CD4-positive, alpha-beta T cell (primary cell): ENCODE measurements around the gene GALNT10. TPM values are rescaled to one million over a fixed set of nuclear protein-coding genes. Genes with fewer than 3 reads are reported as not detected.

ENCODE experiments used
- ATAC-seq: fragments of 200-7000 bp; cut with Tn5 transposase; one replicate; pipeline ENCODE4 v1.10.0; 2022; ENCODE audit warnings: mild to moderate bottlenecking; ENCODE audit not compliant: poor library complexity
- CTCF ChIA-PET: fragments of 350-600 bp; sonication (Branson Sonifier 250); formaldehyde crosslinking; loops from one replicate; lab custom pipeline; 2021; ENCODE audit warnings: antibody characterized with exemption, inconsistent platforms; lab: Charles Lee
- POLR2A ChIA-PET: fragments of 350-600 bp; sonication (Branson Sonifier 250); formaldehyde crosslinking; loops from one replicate; lab custom pipeline; 2021; ENCODE audit warnings: antibody characterized with exemption, inconsistent platforms; lab: Charles Lee
- DNase-seq, 14 experiments: peaks; one replicate each; pipeline ENCODE4 v3.0.0-alpha.2; 2013 to 2020; ENCODE audit warnings: mixed read lengths in 2 of 14
- H3K27ac ChIP-seq, 2 donors: one replicate each; pipeline versions ENCODE4 v1.5.1 to v1.7.0; 2013; ENCODE audit warnings: low read length in 2 of 2, low read depth in 1 of 2, mild to moderate bottlenecking in 1 of 2
- H3K27me3 ChIP-seq, 2 experiments: 1 replicate in 1 of 2; 2 replicates in 1 of 2; pipeline versions ENCODE4 v1.6.1 to v1.7.0; 2013; ENCODE audit warnings: low read length in 2 of 2, control low read depth in 1 of 2, mild to moderate bottlenecking in 1 of 2, moderate library complexity in 1 of 2; ENCODE audit not compliant: insufficient read depth in 2 of 2, control insufficient read depth in 1 of 2
- H3K36me3 ChIP-seq: one replicate; pipeline ENCODE4 v1.6.1; 2013; ENCODE audit warnings: low read length, control low read depth; ENCODE audit not compliant: insufficient read depth
- H3K4me1 ChIP-seq: one replicate; pipeline ENCODE4 v1.6.1; 2013; ENCODE audit warnings: low read length, control low read depth; ENCODE audit not compliant: insufficient read depth
- H3K4me3 ChIP-seq: one replicate; pipeline ENCODE4 v1.5.1; 2013; ENCODE audit warnings: mild to moderate bottlenecking, low read length, moderate library complexity
- H3K9me3 ChIP-seq, 2 experiments: 1 replicate in 1 of 2; 2 replicates in 1 of 2; pipeline versions ENCODE4 v1.6.1 to v1.7.0; 2013; ENCODE audit warnings: low read length in 2 of 2, mild to moderate bottlenecking in 2 of 2, control low read depth in 1 of 2, moderate library complexity in 1 of 2; ENCODE audit not compliant: control insufficient read depth in 1 of 2, insufficient read depth in 1 of 2
- H3K27ac Mint-ChIP-seq: one replicate; pipeline ENCODE4 v1.8.0; 2020; ENCODE audit warnings: mixed read lengths
- H3K27me3 Mint-ChIP-seq: one replicate; pipeline ENCODE4 v1.8.0; 2021; ENCODE audit warnings: mixed read lengths
- H3K36me3 Mint-ChIP-seq: one replicate; pipeline ENCODE4 v1.8.0; 2021; ENCODE audit warnings: low read depth, mixed read lengths
- H3K4me1 Mint-ChIP-seq: one replicate; pipeline ENCODE4 v1.8.0; 2021; ENCODE audit warnings: low read depth, mixed read lengths
- H3K4me3 Mint-ChIP-seq: one replicate; pipeline ENCODE4 v1.8.0; 2020; ENCODE audit warnings: mild to moderate bottlenecking, mixed read lengths
- H3K9me3 Mint-ChIP-seq: one replicate; pipeline ENCODE4 v1.8.0; 2020; ENCODE audit warnings: mixed read lengths
- intact Hi-C, 2 experiments: fragments of 100-400 bp; cut with DNase I in 1 of 2; cut with micrococcal nuclease in 1 of 2; formaldehyde crosslinking; loops; one replicate each; pipeline versions ENCODE4 v1.15.1 to v1.9.0; 2023 to 2025; cut with DNase I, micrococcal nuclease
- total RNA-seq, 174 experiments: library from RNA in 2 of 174; stranded (reverse) in 2 of 174; gene quantifications; one replicate each; pipeline ENCODE4 v1.2.3 and lab custom pipeline; 2021 to 2026
- TF ChIP-seq, protein P1 (sequence below): fragments of 200-600 bp; IDR thresholded peaks from one replicate; pipeline ENCODE4 v1.8.0; 2022; ENCODE audit warnings: antibody characterized with exemption, mild to moderate bottlenecking

GALNT10 gene
- total RNA-seq, 2 experiments from 2014 or later, result 21.7 to 23.0 TPM

DNA sequence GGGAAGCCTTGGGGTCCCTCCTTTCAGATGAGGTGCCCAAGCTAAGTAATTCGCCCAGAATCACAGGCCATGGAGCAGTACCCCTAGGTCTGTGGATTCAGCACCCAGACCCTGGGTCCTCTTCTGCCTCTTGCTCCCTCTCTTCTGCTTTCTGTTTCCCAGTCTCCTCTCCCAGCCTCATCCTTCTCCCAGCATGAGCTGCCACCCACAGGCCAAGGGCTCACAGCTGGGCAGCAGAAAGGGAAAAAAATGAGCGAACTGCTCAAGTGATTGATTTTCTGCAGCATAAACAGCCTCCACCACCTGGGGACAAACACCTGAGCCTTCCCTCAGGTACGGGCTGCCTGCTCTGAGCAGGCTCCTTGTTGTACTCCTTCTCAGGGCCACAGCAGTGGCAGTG, 141.4 kb downstream of the GALNT10 start:
- Histone ChIP-seq H3K27me3 (no peaks in the 10 kb centered on the region), H3K4me3 (no peak overlapping the region), H3K9me3 (no peaks in the 10 kb centered on the region), H3K27ac (no peak overlapping the region), H3K36me3 (peaks cover 54% of the 10 kb centered on the region), H3K4me1 (no peaks in the 10 kb centered on the region)
- ATAC-seq (no peak), DNase-seq (no peak)
- H3K9me3 Mint-ChIP-seq, result no peaks in the 10 kb centered on the region
- TF ChIP-seq, protein P1, sequence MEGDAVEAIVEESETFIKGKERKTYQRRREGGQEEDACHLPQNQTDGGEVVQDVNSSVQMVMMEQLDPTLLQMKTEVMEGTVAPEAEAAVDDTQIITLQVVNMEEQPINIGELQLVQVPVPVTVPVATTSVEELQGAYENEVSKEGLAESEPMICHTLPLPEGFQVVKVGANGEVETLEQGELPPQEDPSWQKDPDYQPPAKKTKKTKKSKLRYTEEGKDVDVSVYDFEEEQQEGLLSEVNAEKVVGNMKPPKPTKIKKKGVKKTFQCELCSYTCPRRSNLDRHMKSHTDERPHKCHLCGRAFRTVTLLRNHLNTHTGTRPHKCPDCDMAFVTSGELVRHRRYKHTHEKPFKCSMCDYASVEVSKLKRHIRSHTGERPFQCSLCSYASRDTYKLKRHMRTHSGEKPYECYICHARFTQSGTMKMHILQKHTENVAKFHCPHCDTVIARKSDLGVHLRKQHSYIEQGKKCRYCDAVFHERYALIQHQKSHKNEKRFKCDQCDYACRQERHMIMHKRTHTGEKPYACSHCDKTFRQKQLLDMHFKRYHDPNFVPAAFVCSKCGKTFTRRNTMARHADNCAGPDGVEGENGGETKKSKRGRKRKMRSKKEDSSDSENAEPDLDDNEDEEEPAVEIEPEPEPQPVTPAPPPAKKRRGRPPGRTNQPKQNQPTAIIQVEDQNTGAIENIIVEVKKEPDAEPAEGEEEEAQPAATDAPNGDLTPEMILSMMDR, result no peak
- no peaks in the 10 kb centered on the region for H3K4me1 Mint-ChIP-seq
- CTCF ChIA-PET, result no interaction called here
- POLR2A ChIA-PET, result no interaction called here
- no peak overlapping the region for H3K4me3 Mint-ChIP-seq
- no peak overlapping the region for H3K27ac Mint-ChIP-seq
- intact Hi-C loops, result no loop called here
- peaks cover 80% of the 10 kb centered on the region for H3K36me3 Mint-ChIP-seq
- no peaks in the 10 kb centered on the region for H3K27me3 Mint-ChIP-seq

DNA sequence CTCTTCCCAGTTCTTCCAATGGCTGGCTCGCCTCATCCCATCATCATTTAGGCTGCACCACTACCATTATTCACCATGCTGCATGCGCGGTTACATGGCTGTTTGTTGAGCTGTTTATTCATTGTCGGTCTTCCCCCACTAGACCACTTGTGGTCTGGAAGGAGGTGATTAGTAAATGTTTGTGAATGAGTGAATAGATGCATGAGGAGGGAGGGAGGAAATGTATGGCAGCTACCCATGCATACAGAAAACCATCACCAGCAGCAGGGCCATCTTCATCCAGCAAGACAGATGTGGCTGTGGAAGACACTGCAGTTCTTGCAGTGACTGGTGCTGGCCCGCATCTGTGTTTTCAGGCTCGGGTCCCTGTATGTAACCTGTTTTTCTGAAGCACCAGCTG, 141.9 kb downstream of the GALNT10 start:
- intact Hi-C loops, result no loop called here
- TF ChIP-seq, protein P1, result no peak
- H3K27me3 Mint-ChIP-seq, result no peaks in the 10 kb centered on the region

DNA sequence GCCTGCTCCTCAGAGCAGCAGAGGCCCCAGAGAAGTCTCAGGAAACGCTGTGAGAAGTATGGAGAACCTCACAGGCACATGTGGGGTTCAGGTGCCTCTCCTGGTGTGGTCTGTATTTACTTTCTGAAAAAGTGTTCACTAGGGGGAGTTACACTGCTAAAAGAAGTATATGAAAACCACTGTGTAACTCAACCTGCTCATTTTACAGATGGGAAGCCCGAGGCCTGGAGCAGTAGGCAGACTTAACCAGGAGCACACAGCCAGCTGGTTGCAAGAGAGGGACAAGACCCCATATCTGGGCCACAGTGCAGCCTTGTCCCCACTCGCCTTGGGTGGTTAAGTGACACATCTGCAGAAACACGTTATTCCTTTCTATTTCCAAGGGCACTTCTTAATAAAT, 142.5 kb downstream of the GALNT10 start:
- no peak for ATAC-seq
- H3K9me3 ChIP-seq, result no peaks in the 10 kb centered on the region

More for the DNA sequence above, 141.9 kb downstream of the GALNT10 start:
- Mint-ChIP-seq H3K9me3 (no peaks in the 10 kb centered on the region), H3K4me3 (no peak overlapping the region), H3K4me1 (no peaks in the 10 kb centered on the region), H3K27ac (no peak overlapping the region), H3K36me3 (peaks cover 86% of the 10 kb centered on the region)
- Histone ChIP-seq H3K36me3 (peaks cover 54% of the 10 kb centered on the region), H3K27me3 (no peaks in the 10 kb centered on the region), H3K4me3 (no peak overlapping the region), H3K27ac (no peak overlapping the region), H3K9me3 (no peaks in the 10 kb centered on the region), H3K4me1 (no peaks in the 10 kb centered on the region)
- POLR2A ChIA-PET, result no interaction called here
- DNase-seq, result no peak
- CTCF ChIA-PET, result no interaction called here
- no peak for ATAC-seq

More for the DNA sequence above, 142.5 kb downstream of the GALNT10 start:
- POLR2A ChIA-PET, result no interaction called here
- intact Hi-C loops, result no loop called here
- Mint-ChIP-seq H3K27ac (no peak overlapping the region), H3K36me3 (peaks cover 90% of the 10 kb centered on the region), H3K4me3 (no peak overlapping the region), H3K27me3 (no peaks in the 10 kb centered on the region), H3K9me3 (no peaks in the 10 kb centered on the region), H3K4me1 (no peaks in the 10 kb centered on the region)
- no peaks in the 10 kb centered on the region for H3K27me3 ChIP-seq
- H3K36me3 ChIP-seq, result peaks cover 54% of the 10 kb centered on the region
- DNase-seq, result no peak
- CTCF ChIA-PET, result no interaction called here
- H3K27ac ChIP-seq, result no peak overlapping the region
- TF ChIP-seq, protein P1, result no peak
- H3K4me1 ChIP-seq, result no peaks in the 10 kb centered on the region
- H3K4me3 ChIP-seq, result no peak overlapping the region
